SU-DHL-6 (cell line): ENCODE results near the gene GDPGP1.

Source experiments
- H2AFZ ChIP-seq: fragments of 200-600 bp; sonication (generic); 2 replicates; pipeline ENCODE4 v1.6.1; 2014; ENCODE audit warnings: low read depth, mild to moderate bottlenecking, moderate library complexity, mixed read lengths, antibody characterized with exemption, low read length; ENCODE audit not compliant: severe bottlenecking
- H3F3A ChIP-seq: fragments of 200-600 bp; shearing (Covaris generic); 2 replicates; pipeline ENCODE4 v1.6.0; 2016; ENCODE audit warnings: antibody characterized with exemption, mild to moderate bottlenecking; ENCODE audit not compliant: insufficient read depth
- H3K27ac ChIP-seq: fragments of 200-600 bp; sonication (generic); 2 replicates; pipeline ENCODE4 v1.5.1; 2016; ENCODE audit warnings: low read depth, mild to moderate bottlenecking, low read length, moderate library complexity, mixed read lengths
- H3K27me3 ChIP-seq: fragments of 200-600 bp; sonication (generic), shearing (Covaris generic); 2 replicates; pipeline ENCODE4 v1.6.0; 2014; ENCODE audit warnings: mild to moderate bottlenecking, low read length
- H3K36me3 ChIP-seq: fragments of 200-600 bp; sonication (generic); 2 replicates; pipeline ENCODE4 v1.6.1; 2014; ENCODE audit warnings: mild to moderate bottlenecking, low read length, mixed read lengths
- H3K4me2 ChIP-seq: fragments of 300-600, 200-600 bp; shearing (Covaris generic), sonication (generic); 2 replicates; pipeline ENCODE4 v1.6.0; 2014; ENCODE audit warnings: low read length, low read depth, mild to moderate bottlenecking; ENCODE audit not compliant: poor library complexity, severe bottlenecking
- H3K4me3 ChIP-seq: fragments of 200-600 bp; sonication (generic); 2 replicates; pipeline ENCODE4 v1.5.1; 2014; ENCODE audit warnings: antibody characterized with exemption, low read length, mild to moderate bottlenecking, mixed read lengths; ENCODE audit not compliant: insufficient read depth, poor library complexity, severe bottlenecking
- H3K79me2 ChIP-seq: fragments of 200-600 bp; sonication (generic); 2 replicates; pipeline ENCODE4 v1.6.1; 2014; ENCODE audit warnings: mild to moderate bottlenecking, low read length, moderate library complexity; ENCODE audit not compliant: insufficient read depth
- H3K9ac ChIP-seq: fragments of 200-600 bp; sonication (generic); 2 replicates; pipeline ENCODE4 v1.7.0; 2014; ENCODE audit warnings: mild to moderate bottlenecking, low read length
- H3K9me2 ChIP-seq: fragments of 200-600 bp; sonication (generic); replicated peaks from 2 replicates; pipeline ENCODE4 v1.6.1; 2014; ENCODE audit warnings: low read length; ENCODE audit not compliant: insufficient read depth
- H3K9me3 ChIP-seq: fragments of 200-600 bp; sonication (generic); 2 replicates; pipeline ENCODE4 v1.6.1; 2014; ENCODE audit warnings: low read length, mixed read lengths; ENCODE audit not compliant: insufficient read depth
- H4K20me1 ChIP-seq: fragments of 200-600 bp; sonication (generic); 2 replicates; pipeline ENCODE4 v1.6.1; 2014; ENCODE audit warnings: low read depth, mild to moderate bottlenecking, antibody characterized with exemption, low read length, moderate library complexity, mixed read lengths
- CTCF ChIP-seq: fragments of 200-600 bp; sonication (generic); IDR thresholded peaks from one replicate; pipeline ENCODE4 v1.5.1; 2017; ENCODE audit warnings: antibody characterized with exemption, mild to moderate bottlenecking, low read length, moderate library complexity; ENCODE audit not compliant: insufficient read depth, poor library complexity, severe bottlenecking
- EZH2phosphoT487 ChIP-seq: fragments of 200-600 bp; sonication (generic), shearing (Covaris generic); conservative IDR thresholded peaks from 2 replicates; pipeline ENCODE4 v1.6.1; 2018; ENCODE audit warnings: mild to moderate bottlenecking, antibody characterized with exemption, low read length, moderate library complexity, mixed read lengths

Gene GDPGP1

GRCh38 chr15:90248789-90249202, 14.8 kb downstream of the GDPGP1 start:
- H3K36me3 ChIP-seq, result no peaks in the 10 kb centered on the region
- H3K9ac ChIP-seq, result no peak overlapping the region
- H3F3A ChIP-seq, result no peaks in the 10 kb centered on the region
- no peaks in the 10 kb centered on the region for H3K9me2 ChIP-seq
- no peak overlapping the region for H3K4me2 ChIP-seq
- H3K27ac ChIP-seq, result no peak overlapping the region
- no peaks in the 10 kb centered on the region for H3K9me3 ChIP-seq
- H2AFZ ChIP-seq, result no peak overlapping the region
- no peaks in the 10 kb centered on the region for H4K20me1 ChIP-seq
- H3K4me3 ChIP-seq, result no peak overlapping the region
- no peaks in the 10 kb centered on the region for H3K79me2 ChIP-seq
- no peaks in the 10 kb centered on the region for H3K27me3 ChIP-seq
- TF ChIP-seq EZH2phosphoT487, result no peak
- TF ChIP-seq CTCF, result no peak

GRCh38 chr15:90249203-90249863, 15.3 kb downstream of the GDPGP1 start, which contains the start of gene TTLL13:
TSS of gene TTLL13 (plus strand) at chr15:90249556. CDS start at chr15:90250631, 1,075 bp downstream.
- Histone ChIP-seq H3K36me3 (no peaks in the 10 kb centered on the region), H3K4me2 (no peak within 1 kb of the TSS), H3K9ac (no peak within 1 kb of the TSS), H3K9me2 (no peaks in the 10 kb centered on the region), H4K20me1 (no peaks in the 10 kb centered on the region), H3K27me3 (no peaks in the 10 kb centered on the region), H3F3A (no peaks in the 10 kb centered on the region), H3K4me3 (no peak within 1 kb of the TSS), H3K9me3 (no peaks in the 10 kb centered on the region), H3K79me2 (no peaks in the 10 kb centered on the region), H2AFZ (no peak within 1 kb of the TSS), H3K27ac (no peak within 1 kb of the TSS)
- no peak for TF ChIP-seq CTCF
- no peak for TF ChIP-seq EZH2phosphoT487

GRCh38 chr15:90257776-90258175, 23.8 kb downstream of the GDPGP1 start:
- Histone ChIP-seq H3F3A (no peaks in the 10 kb centered on the region), H3K4me2 (no peak overlapping the region), H3K79me2 (no peaks in the 10 kb centered on the region), H3K36me3 (no peaks in the 10 kb centered on the region), H3K9me2 (no peaks in the 10 kb centered on the region), H3K9me3 (no peaks in the 10 kb centered on the region), H2AFZ (no peak overlapping the region), H3K9ac (no peak overlapping the region), H4K20me1 (no peaks in the 10 kb centered on the region), H3K4me3 (no peak overlapping the region), H3K27ac (no peak overlapping the region), H3K27me3 (no peaks in the 10 kb centered on the region)
- TF ChIP-seq EZH2phosphoT487 (no peak), CTCF (no peak)
